Right lobe of liver (tissue), 6 donors: ENCODE measurements around the gene HECTD1. TPM values are rescaled to one million over a fixed set of nuclear protein-coding genes. Genes with fewer than 3 reads are reported as not detected.

Experiments used
- ATAC-seq, 4 donors: fragments of 200-7000 bp; cut with Tn5 transposase; one replicate each; pipeline ENCODE4 v1.9.1; 2020; ENCODE audit warnings: mild to moderate bottlenecking in 4 of 4, moderate library complexity in 4 of 4
- DNase-seq, 3 donors: peaks; one replicate each; pipeline ENCODE4 v3.0.0-alpha.2; 2020
- H3K27ac ChIP-seq, 3 donors: fragments of 200-600 bp; one replicate each; pipeline ENCODE4 v1.8.0; 2022
- H3K27me3 ChIP-seq, 2 donors: fragments of 200-600 bp; one replicate each; pipeline ENCODE4 v1.8.0; 2022
- H3K36me3 ChIP-seq, 4 donors: fragments of 200-600 bp; sonication (generic) in 1 of 4; one replicate each; pipeline versions ENCODE4 v1.5.1 to v1.8.0; 2017 to 2022; ENCODE audit warnings: control low read depth in 1 of 4
- H3K4me1 ChIP-seq, 4 donors: fragments of 200-600 bp; sonication (generic) in 1 of 4; one replicate each; pipeline versions ENCODE4 v1.5.1 to v1.8.0; 2017 to 2022; ENCODE audit warnings: control low read depth in 1 of 4
- H3K4me3 ChIP-seq, 3 donors: fragments of 200-600 bp; one replicate each; pipeline ENCODE4 v1.8.0; 2022
- H3K9me3 ChIP-seq, 4 donors: fragments of 200-600 bp; sonication (generic) in 1 of 4; one replicate each; pipeline versions ENCODE4 v1.5.1 to v1.8.0; 2017 to 2022; ENCODE audit warnings: control low read depth in 1 of 4
- CTCF ChIP-seq, 4 donors: fragments of 200-600 bp in 3 of 4; fragments of 450-650 bp in 1 of 4; IDR thresholded peaks; one replicate each; pipeline versions ENCODE4 v1.5.1 to v1.8.0; 2016 to 2022; ENCODE audit warnings: antibody characterized with exemption in 4 of 4, mild to moderate bottlenecking in 2 of 4
- POLR2A ChIP-seq: fragments of 450-650 bp; IDR thresholded peaks from one replicate; pipeline ENCODE4 v1.6.1; 2017; ENCODE audit warnings: antibody characterized with exemption, mild to moderate bottlenecking
- WGBS: methylation state at CpG from one replicate; pipeline ENCODE4 v1.1.6; 2018; ENCODE audit warnings: low coverage, low lambda C conversion rate; ENCODE audit not compliant: insufficient coverage; ENCODE audit errors: missing lambda C conversion rate; 5-methylcytosine and 5-hydroxymethylcytosine counted together
- intact Hi-C, 2 donors: fragments of 100-400 bp; cut with DNase I; formaldehyde crosslinking; loops; one replicate each; pipeline versions ENCODE4 v1.11.2 to v1.14.1; 2022
- total RNA-seq, 6 experiments: library from RNA; depleted of rRNA in 2 of 6; stranded (reverse); fragments of >200 nt in 2 of 6; fragmentation: NEBNext Ultra II Directional in 3 of 6; extraction: Animal tissue kit (Norgen Biotek cat#: 25700) in 3 of 6; gene quantifications; one replicate each; pipeline versions ENCODE4 v1.1.0 to v1.2.4, GENCODE V29; 2016 to 2023
- donor health status: DM: no; HTN: yes; CAD: no.
- donor health status: DM: no; HTN: no; CAD: no.
- donor health status: DM: no; HTN: no; CAD: no.
- donor health status: DM: no; HTN: yes; CAD: no.
- donor health status: DM: no; HTN: yes; CAD: no.

HECTD1 gene
- total RNA-seq, 6 experiments from 2014 or later = 77.2 to 167 (median 119) TPM

GRCh38 chr14:31080484-31080883 lies 127.1 kb downstream of the HECTD1 start:
- ATAC-seq (no peak), DNase-seq (no peak)
- 96% methylated on average over 3 of the region's 4 CpGs for WGBS
- H3K4me1 ChIP-seq = no peaks in the 10 kb centered on the region
- no peaks in the 10 kb centered on the region for H3K9me3 ChIP-seq
- TF ChIP-seq CTCF (IDR thresholded peaks at IDR 0.05) = no peak
- no peak for TF ChIP-seq POLR2A
- no peak overlapping the region for H3K4me3 ChIP-seq
- H3K27me3 ChIP-seq = no peaks in the 10 kb centered on the region
- intact Hi-C loops = loop anchor here (10.0 kb wide), 1 partner anchor 96 kb away; no protein-coding TSS in a partner anchor
- no peak overlapping the region for H3K27ac ChIP-seq
- no peaks in the 10 kb centered on the region for H3K36me3 ChIP-seq

- WGBS = 57% methylated on average over 3 of the region's 3 CpGs
- intact Hi-C loops = loop anchor here (10.0 kb wide), 1 partner anchor 95 kb away; no protein-coding TSS in a partner anchor
- Histone ChIP-seq H3K4me3 (no peak overlapping the region), H3K36me3 (no peaks in the 10 kb centered on the region), H3K27ac (no peak overlapping the region), H3K9me3 (no peaks in the 10 kb centered on the region), H3K27me3 (no peaks in the 10 kb centered on the region), H3K4me1 (no peaks in the 10 kb centered on the region)
- DNase-seq (no peak), ATAC-seq (no peak)
- no peak for TF ChIP-seq CTCF (IDR thresholded peaks at IDR 0.05)
- no peak for TF ChIP-seq POLR2A
These were observed 127.5 kb downstream of the HECTD1 start for GRCh38 chr14:31080056-31080455.

- TF ChIP-seq POLR2A (no peak), CTCF (IDR thresholded peaks at IDR 0.05) (no peak)
- H3K27ac ChIP-seq = no peak overlapping the region
- no peak overlapping the region for H3K4me3 ChIP-seq
- intact Hi-C loops = no loop called here
- ATAC-seq (no peak), DNase-seq (no peak)
- no peaks in the 10 kb centered on the region for H3K4me1 ChIP-seq
- H3K9me3 ChIP-seq = no peaks in the 10 kb centered on the region
- no peaks in the 10 kb centered on the region for H3K36me3 ChIP-seq
- no peaks in the 10 kb centered on the region for H3K27me3 ChIP-seq
- 50% methylated on average over 2 of the region's 2 CpGs for WGBS
These were observed 128.8 kb downstream of the HECTD1 start for GRCh38 chr14:31078766-31079165.

GRCh38 chr14:31075144-31075543 lies 132.4 kb downstream of the HECTD1 start:
- H3K27ac ChIP-seq = no peak overlapping the region
- H3K4me1 ChIP-seq = no peaks in the 10 kb centered on the region
- no peaks in the 10 kb centered on the region for H3K27me3 ChIP-seq
- WGBS = 92% methylated on average over 2 of the region's 2 CpGs
- H3K9me3 ChIP-seq = no peaks in the 10 kb centered on the region
- intact Hi-C loops = no loop called here
- no peak for DNase-seq
- H3K4me3 ChIP-seq = no peak overlapping the region
- no peak for ATAC-seq
- TF ChIP-seq CTCF (IDR thresholded peaks at IDR 0.05) (no peak), POLR2A (no peak)
- no peaks in the 10 kb centered on the region for H3K36me3 ChIP-seq

GRCh38 chr14:31071151-31071550 lies 136.4 kb downstream of the HECTD1 start:
- Histone ChIP-seq H3K36me3 (no peaks in the 10 kb centered on the region), H3K27ac (no peak overlapping the region), H3K9me3 (no peaks in the 10 kb centered on the region), H3K27me3 (no peaks in the 10 kb centered on the region), H3K4me1 (no peaks in the 10 kb centered on the region), H3K4me3 (no peak overlapping the region)
- TF ChIP-seq CTCF (IDR thresholded peaks at IDR 0.05) (no peak), POLR2A (no peak)
- no peak for DNase-seq
- ATAC-seq = no peak
- intact Hi-C loops = no loop called here
- 93% methylated on average over 2 of the region's 2 CpGs for WGBS
